ENCODE data around the gene PHAX.

Gene PHAX

DNA sequence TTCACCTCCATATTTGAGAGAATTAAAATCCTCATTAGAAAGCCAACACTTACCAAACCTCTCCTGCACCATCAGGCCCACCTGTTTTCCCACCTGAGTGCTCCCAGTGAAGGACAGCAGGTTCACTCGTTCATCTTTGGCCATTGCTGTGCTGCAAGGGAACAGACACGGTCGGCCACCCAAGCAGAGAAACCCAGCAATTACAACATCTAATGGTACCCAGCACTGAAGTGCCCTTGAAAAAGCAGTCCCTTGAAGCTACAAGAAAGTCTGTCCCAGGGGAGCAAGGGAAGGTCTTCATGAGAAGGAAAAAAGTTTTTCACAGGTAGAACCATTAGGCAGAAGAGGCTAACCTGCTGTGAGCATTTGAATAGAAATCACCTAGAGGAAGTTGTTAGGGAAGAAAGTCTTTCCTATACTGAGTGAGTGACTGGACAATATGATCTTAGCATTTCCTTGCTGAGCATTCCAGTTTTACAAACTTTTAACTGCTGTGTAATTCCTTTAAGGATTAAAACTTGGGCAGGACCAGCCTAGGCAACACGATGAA lies 32.5 kb upstream of the PHAX start:
- Histone ChIP-seq H3K27ac (ENCODE audit: low read depth, low read length) (no peak overlapping the region), H4K8ac (ENCODE audit: low read depth, low read length) (no peak overlapping the region), H2BK120ac (ENCODE audit: low read depth, low read length) (no peak overlapping the region), H3K4me3 (ENCODE audit: low read length) (no peak overlapping the region), H3K4me1 (ENCODE audit: control insufficient read depth, low read depth, low read length) (no peaks in the 10 kb centered on the region), H3K56ac (ENCODE audit: low read length) (no peak overlapping the region), H3K79me2 (ENCODE audit: control insufficient read depth, insufficient read depth, low read length) (no peaks in the 10 kb centered on the region), H4K5ac (ENCODE audit: low read length) (no peak overlapping the region), H2BK5ac (ENCODE audit: low read length) (no peak overlapping the region), H3K23ac (ENCODE audit: low read length) (no peak overlapping the region), H2BK15ac (replicated peaks; ENCODE audit: low read depth) (no peak overlapping the region), H3K4me2 (ENCODE audit: low read length) (no peak overlapping the region), H3K36me3 (ENCODE audit: control insufficient read depth, insufficient read depth, low read length) (peaks cover 6% of the 10 kb centered on the region), H3K18ac (ENCODE audit: low read length) (no peak overlapping the region), H3K79me1 (ENCODE audit: low read length) (no peaks in the 10 kb centered on the region), H3K9ac (ENCODE audit: low read length) (no peak overlapping the region), H3K4ac (ENCODE audit: low read depth, low read length) (no peak overlapping the region), H3K27me3 (ENCODE audit: insufficient read depth, low read length, poor library complexity) (no peaks in the 10 kb centered on the region), H2AK5ac (ENCODE audit: low read length) (no peak overlapping the region)
- no peak for DNase-seq
- WGBS (ENCODE audit: extremely low coverage, insufficient coverage, low lambda C conversion rate) = no CpG with 5 or more reads among the region's 4 CpGs

DNA sequence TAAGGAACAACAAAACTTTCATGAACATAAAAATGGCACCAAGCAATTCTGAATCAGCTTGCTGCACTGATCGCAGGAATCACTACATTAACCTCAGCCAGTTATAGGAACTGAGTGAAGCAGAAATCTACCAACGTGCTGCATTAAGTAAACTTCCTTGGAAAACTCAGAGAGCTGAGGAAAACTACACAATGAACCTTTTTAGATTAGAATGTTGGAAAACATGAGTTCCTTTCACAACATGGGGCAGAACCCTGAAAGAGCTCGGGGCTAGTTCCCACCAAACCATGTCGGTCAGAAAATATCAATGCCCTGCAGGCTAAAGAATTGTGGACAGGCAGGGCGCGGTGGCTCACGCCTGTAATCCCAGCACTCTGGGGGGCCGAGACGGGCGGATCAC lies 25.1 kb upstream of the PHAX start:
- no peak overlapping the region for H2BK15ac ChIP-seq (replicated peaks; ENCODE audit: low read depth)
- no peak for DNase-seq
- WGBS (ENCODE audit: extremely low coverage, insufficient coverage, low lambda C conversion rate) = no CpG with 5 or more reads among the region's 10 CpGs
- H3K18ac ChIP-seq (ENCODE audit: low read length) = no peak overlapping the region
- H2AK5ac ChIP-seq (ENCODE audit: low read length) = no peak overlapping the region
- no peaks in the 10 kb centered on the region for H3K4me1 ChIP-seq (ENCODE audit: control insufficient read depth, low read depth, low read length)
- H3K9ac ChIP-seq (ENCODE audit: low read length) = no peak overlapping the region
- H3K4me2 ChIP-seq (ENCODE audit: low read length) = no peak overlapping the region
- H3K4me3 ChIP-seq (ENCODE audit: low read length) = no peak overlapping the region
- peaks cover 5% of the 10 kb centered on the region for H3K36me3 ChIP-seq (ENCODE audit: control insufficient read depth, insufficient read depth, low read length)
- no peaks in the 10 kb centered on the region for H3K79me1 ChIP-seq (ENCODE audit: low read length)
- no peak overlapping the region for H2BK5ac ChIP-seq (ENCODE audit: low read length)
- no peak overlapping the region for H4K5ac ChIP-seq (ENCODE audit: low read length)
- H3K56ac ChIP-seq (ENCODE audit: low read length) = no peak overlapping the region
- H3K27ac ChIP-seq (ENCODE audit: low read depth, low read length) = no peak overlapping the region
- no peak overlapping the region for H2BK120ac ChIP-seq (ENCODE audit: low read depth, low read length)
- no peaks in the 10 kb centered on the region for H3K27me3 ChIP-seq (ENCODE audit: insufficient read depth, low read length, poor library complexity)
- no peak overlapping the region for H3K4ac ChIP-seq (ENCODE audit: low read depth, low read length)
- no peaks in the 10 kb centered on the region for H3K79me2 ChIP-seq (ENCODE audit: control insufficient read depth, insufficient read depth, low read length)
- H3K23ac ChIP-seq (ENCODE audit: low read length) = no peak overlapping the region
- no peak overlapping the region for H4K8ac ChIP-seq (ENCODE audit: low read depth, low read length)

DNA sequence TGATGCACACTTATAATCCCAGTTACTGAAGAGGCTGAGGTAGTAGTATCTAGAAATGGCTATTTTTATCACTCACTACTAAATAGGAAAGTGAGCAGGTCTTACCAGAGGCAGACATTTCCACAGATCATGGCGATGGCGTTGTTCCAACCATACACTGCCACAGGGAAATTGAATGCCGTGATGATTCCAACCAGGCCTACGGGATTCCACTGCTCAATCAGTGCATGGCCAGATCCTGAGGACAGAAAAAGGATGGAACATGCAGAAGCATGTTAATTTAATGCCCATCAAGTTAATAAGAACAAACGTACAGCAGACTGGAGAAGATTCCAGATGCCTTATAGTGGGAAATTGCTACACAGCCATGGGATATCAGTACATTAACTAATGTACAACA lies 23.8 kb upstream of the PHAX start:
- peaks cover 5% of the 10 kb centered on the region for H3K36me3 ChIP-seq (ENCODE audit: control insufficient read depth, insufficient read depth, low read length)
- no peak overlapping the region for H2AK5ac ChIP-seq (ENCODE audit: low read length)
- H3K23ac ChIP-seq (ENCODE audit: low read length) = no peak overlapping the region
- no peaks in the 10 kb centered on the region for H3K79me1 ChIP-seq (ENCODE audit: low read length)
- WGBS (ENCODE audit: extremely low coverage, insufficient coverage, low lambda C conversion rate) = no CpG with 5 or more reads among the region's 5 CpGs
- no peak overlapping the region for H3K4me2 ChIP-seq (ENCODE audit: low read length)
- no peak for DNase-seq
- no peaks in the 10 kb centered on the region for H3K27me3 ChIP-seq (ENCODE audit: insufficient read depth, low read length, poor library complexity)
- no peak overlapping the region for H3K4me3 ChIP-seq (ENCODE audit: low read length)
- no peak overlapping the region for H4K5ac ChIP-seq (ENCODE audit: low read length)
- no peak overlapping the region for H3K56ac ChIP-seq (ENCODE audit: low read length)
- H3K4ac ChIP-seq (ENCODE audit: low read depth, low read length) = no peak overlapping the region
- H2BK15ac ChIP-seq (replicated peaks; ENCODE audit: low read depth) = no peak overlapping the region
- no peak overlapping the region for H2BK120ac ChIP-seq (ENCODE audit: low read depth, low read length)
- H3K27ac ChIP-seq (ENCODE audit: low read depth, low read length) = no peak overlapping the region
- no peak overlapping the region for H4K8ac ChIP-seq (ENCODE audit: low read depth, low read length)
- no peaks in the 10 kb centered on the region for H3K79me2 ChIP-seq (ENCODE audit: control insufficient read depth, insufficient read depth, low read length)
- H3K18ac ChIP-seq (ENCODE audit: low read length) = no peak overlapping the region
- H3K9ac ChIP-seq (ENCODE audit: low read length) = no peak overlapping the region
- no peak overlapping the region for H2BK5ac ChIP-seq (ENCODE audit: low read length)
- no peaks in the 10 kb centered on the region for H3K4me1 ChIP-seq (ENCODE audit: control insufficient read depth, low read depth, low read length)

DNA sequence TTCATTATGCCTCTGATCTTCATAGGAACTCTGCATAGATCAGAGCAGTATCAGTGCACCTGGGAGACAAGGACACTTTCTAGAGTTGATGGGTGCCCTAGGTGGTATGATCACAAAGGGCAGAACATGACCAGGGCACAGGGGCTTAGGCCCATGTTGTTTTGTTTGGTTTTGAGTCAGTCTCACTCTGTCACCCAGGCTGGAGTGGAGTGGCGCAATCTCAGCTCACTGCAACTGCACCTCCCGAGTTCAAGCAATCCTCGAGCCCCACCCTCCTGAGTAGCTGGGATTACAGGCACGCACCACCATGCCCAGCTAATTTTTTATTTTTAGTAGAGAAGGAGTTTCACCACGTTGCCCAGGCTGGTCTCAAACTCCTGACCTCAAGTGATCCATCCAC lies 23.3 kb upstream of the PHAX start:
- no peak overlapping the region for H4K5ac ChIP-seq (ENCODE audit: low read length)
- WGBS (ENCODE audit: extremely low coverage, insufficient coverage, low lambda C conversion rate) = no CpG with 5 or more reads among the region's 5 CpGs

DNA sequence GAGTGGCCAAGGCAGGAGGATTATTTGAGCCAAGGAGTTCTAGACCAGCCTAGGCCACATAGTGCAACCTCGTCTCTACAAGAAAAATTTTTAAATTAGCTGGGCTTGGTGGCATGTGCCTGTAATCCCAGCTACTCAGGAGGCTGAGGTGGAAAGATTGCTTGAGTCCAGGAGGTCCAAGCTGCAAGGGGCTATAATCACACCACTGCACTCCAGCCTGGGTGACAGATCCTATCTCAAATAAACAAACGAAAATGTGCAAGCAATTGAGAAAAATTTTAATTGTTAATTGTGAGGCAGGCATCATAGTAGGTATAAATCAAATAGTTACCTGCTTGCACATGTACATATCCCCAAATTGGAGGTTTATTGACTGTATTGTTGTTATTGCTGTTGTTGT lies 21.0 kb upstream of the PHAX start:
- H3K27ac ChIP-seq (ENCODE audit: low read depth, low read length) = no peak overlapping the region
- H2BK120ac ChIP-seq (ENCODE audit: low read depth, low read length) = no peak overlapping the region
- H3K56ac ChIP-seq (ENCODE audit: low read length) = no peak overlapping the region
- H3K79me2 ChIP-seq (ENCODE audit: control insufficient read depth, insufficient read depth, low read length) = no peaks in the 10 kb centered on the region
- no peak overlapping the region for H3K18ac ChIP-seq (ENCODE audit: low read length)
- no peak overlapping the region for H2AK5ac ChIP-seq (ENCODE audit: low read length)
- no peaks in the 10 kb centered on the region for H3K27me3 ChIP-seq (ENCODE audit: insufficient read depth, low read length, poor library complexity)
- no peak overlapping the region for H2BK15ac ChIP-seq (replicated peaks; ENCODE audit: low read depth)
- WGBS (ENCODE audit: extremely low coverage, insufficient coverage, low lambda C conversion rate) = no CpG with 5 or more reads among the region's 2 CpGs
- no peak overlapping the region for H2BK5ac ChIP-seq (ENCODE audit: low read length)
- peaks cover 5% of the 10 kb centered on the region for H3K36me3 ChIP-seq (ENCODE audit: control insufficient read depth, insufficient read depth, low read length)
- no peak for DNase-seq
- no peaks in the 10 kb centered on the region for H3K79me1 ChIP-seq (ENCODE audit: low read length)
- H3K4me2 ChIP-seq (ENCODE audit: low read length) = no peak overlapping the region
- no peaks in the 10 kb centered on the region for H3K4me1 ChIP-seq (ENCODE audit: control insufficient read depth, low read depth, low read length)
- no peak overlapping the region for H3K4me3 ChIP-seq (ENCODE audit: low read length)
- H3K9ac ChIP-seq (ENCODE audit: low read length) = no peak overlapping the region
- no peak overlapping the region for H4K5ac ChIP-seq (ENCODE audit: low read length)
- no peak overlapping the region for H4K8ac ChIP-seq (ENCODE audit: low read depth, low read length)
- H3K4ac ChIP-seq (ENCODE audit: low read depth, low read length) = no peak overlapping the region
- H3K23ac ChIP-seq (ENCODE audit: low read length) = no peak overlapping the region

More for the DNA sequence above, 23.3 kb upstream of the PHAX start:
- no peak overlapping the region for H2BK120ac ChIP-seq (ENCODE audit: low read depth, low read length)
- H3K23ac ChIP-seq (ENCODE audit: low read length) = no peak overlapping the region
- H3K27me3 ChIP-seq (ENCODE audit: insufficient read depth, low read length, poor library complexity) = no peaks in the 10 kb centered on the region
- no peak overlapping the region for H3K18ac ChIP-seq (ENCODE audit: low read length)
- H3K4me2 ChIP-seq (ENCODE audit: low read length) = no peak overlapping the region
- no peak overlapping the region for H2BK5ac ChIP-seq (ENCODE audit: low read length)
- no peaks in the 10 kb centered on the region for H3K79me2 ChIP-seq (ENCODE audit: control insufficient read depth, insufficient read depth, low read length)
- H3K9ac ChIP-seq (ENCODE audit: low read length) = no peak overlapping the region
- H3K4me1 ChIP-seq (ENCODE audit: control insufficient read depth, low read depth, low read length) = no peaks in the 10 kb centered on the region
- no peak overlapping the region for H3K4me3 ChIP-seq (ENCODE audit: low read length)
- no peak overlapping the region for H3K4ac ChIP-seq (ENCODE audit: low read depth, low read length)
- H2AK5ac ChIP-seq (ENCODE audit: low read length) = no peak overlapping the region
- H3K27ac ChIP-seq (ENCODE audit: low read depth, low read length) = no peak overlapping the region
- DNase-seq = no peak
- H3K36me3 ChIP-seq (ENCODE audit: control insufficient read depth, insufficient read depth, low read length) = peaks cover 5% of the 10 kb centered on the region
- no peak overlapping the region for H2BK15ac ChIP-seq (replicated peaks; ENCODE audit: low read depth)
- H3K79me1 ChIP-seq (ENCODE audit: low read length) = no peaks in the 10 kb centered on the region
- no peak overlapping the region for H3K56ac ChIP-seq (ENCODE audit: low read length)
- H4K8ac ChIP-seq (ENCODE audit: low read depth, low read length) = no peak overlapping the region

DNA sequence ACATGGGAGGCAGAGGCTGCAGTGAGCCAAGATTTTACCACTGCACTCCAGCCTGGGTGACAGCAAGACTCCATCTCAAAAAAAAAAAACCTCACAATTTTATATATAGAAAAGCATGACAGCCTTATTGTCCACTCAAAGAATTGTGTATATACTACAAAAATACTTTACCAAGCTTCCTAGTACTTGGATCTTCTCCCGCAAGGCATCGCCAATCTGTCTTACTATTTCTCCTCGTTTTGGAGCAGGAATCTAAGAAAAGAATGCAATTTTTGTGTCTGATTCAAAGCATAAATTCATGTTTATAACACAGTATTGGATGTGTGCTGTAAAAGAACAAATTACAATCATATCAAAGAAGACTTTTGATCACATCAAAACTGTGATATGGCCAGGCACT lies 17.0 kb upstream of the PHAX start:
- H3K9ac ChIP-seq (ENCODE audit: low read length) = no peak overlapping the region
- H3K79me1 ChIP-seq (ENCODE audit: low read length) = no peaks in the 10 kb centered on the region
- no CpG with 5 or more reads among the region's 3 CpGs for WGBS (ENCODE audit: extremely low coverage, insufficient coverage, low lambda C conversion rate)
- H2BK5ac ChIP-seq (ENCODE audit: low read length) = no peak overlapping the region
- H3K56ac ChIP-seq (ENCODE audit: low read length) = no peak overlapping the region
- no peak overlapping the region for H3K4me2 ChIP-seq (ENCODE audit: low read length)
- H4K8ac ChIP-seq (ENCODE audit: low read depth, low read length) = no peak overlapping the region
- H3K18ac ChIP-seq (ENCODE audit: low read length) = no peak overlapping the region
- DNase-seq = no peak
- no peak overlapping the region for H2BK15ac ChIP-seq (replicated peaks; ENCODE audit: low read depth)
- H2BK120ac ChIP-seq (ENCODE audit: low read depth, low read length) = no peak overlapping the region
- H3K79me2 ChIP-seq (ENCODE audit: control insufficient read depth, insufficient read depth, low read length) = no peaks in the 10 kb centered on the region
- H3K4me1 ChIP-seq (ENCODE audit: control insufficient read depth, low read depth, low read length) = no peaks in the 10 kb centered on the region
- no peak overlapping the region for H3K23ac ChIP-seq (ENCODE audit: low read length)
- no peaks in the 10 kb centered on the region for H3K27me3 ChIP-seq (ENCODE audit: insufficient read depth, low read length, poor library complexity)
- H4K5ac ChIP-seq (ENCODE audit: low read length) = no peak overlapping the region
- peaks cover 2% of the 10 kb centered on the region for H3K36me3 ChIP-seq (ENCODE audit: control insufficient read depth, insufficient read depth, low read length)
- no peak overlapping the region for H3K27ac ChIP-seq (ENCODE audit: low read depth, low read length)
- H3K4ac ChIP-seq (ENCODE audit: low read depth, low read length) = no peak overlapping the region
- no peak overlapping the region for H3K4me3 ChIP-seq (ENCODE audit: low read length)
- no peak overlapping the region for H2AK5ac ChIP-seq (ENCODE audit: low read length)
